OCI-LY3 (cell line): Measurements from ENCODE around the gene GLTP.

Experiments
- H2AFZ ChIP-seq: fragments of 200-600, 300-600 bp; shearing (Covaris generic); 2 replicates; pipeline ENCODE4 v1.6.0; 2014; ENCODE audit warnings: antibody characterized with exemption, low read depth, low read length
- H3K27ac ChIP-seq: fragments of 200-600, 300-600 bp; sonication (generic); 2 replicates; pipeline ENCODE4 v1.5.1; 2014; ENCODE audit warnings: mild to moderate bottlenecking, low read length, moderate library complexity, mixed read lengths
- H3K27me3 ChIP-seq: fragments of 200-600, 300-600 bp; sonication (generic); 2 replicates; pipeline ENCODE4 v1.6.1; 2014; ENCODE audit warnings: low read depth, low read length, mixed read lengths
- H3K36me3 ChIP-seq: fragments of 200-600, 300-600 bp; sonication (generic); replicated peaks from 2 replicates; pipeline ENCODE3; 2014; ENCODE audit warnings: low read depth, low read length, mixed read lengths
- H3K4me1 ChIP-seq: fragments of 300-600, 200-600 bp; sonication (generic); 2 replicates; pipeline ENCODE4 v1.6.1; 2014; ENCODE audit warnings: low read length, mixed read lengths
- H3K4me2 ChIP-seq: fragments of 200-600, 300-600 bp; sonication (generic); 2 replicates; pipeline ENCODE4 v1.6.1; 2014; ENCODE audit warnings: low read length, mixed read lengths
- H3K4me3 ChIP-seq: fragments of 300-600, 200-600 bp; sonication (generic); 2 replicates; pipeline ENCODE4 v1.5.1; 2014; ENCODE audit warnings: antibody characterized with exemption, mild to moderate bottlenecking, low read length, moderate library complexity
- H3K79me2 ChIP-seq: fragments of 300-600, 200-600 bp; shearing (Covaris generic); 2 replicates; pipeline ENCODE4 v1.6.1; 2014; ENCODE audit warnings: mild to moderate bottlenecking, low read length, mixed read lengths
- H3K9ac ChIP-seq: fragments of 300-600, 200-600 bp; shearing (Covaris generic); 2 replicates; pipeline ENCODE4 v1.6.0; 2014; ENCODE audit warnings: mild to moderate bottlenecking, low read length, moderate library complexity
- H3K9me3 ChIP-seq: fragments of 200-600, 300-600 bp; shearing (Covaris generic); 2 replicates; pipeline ENCODE4 v1.6.1; 2014; ENCODE audit warnings: low read length, mixed read lengths; ENCODE audit not compliant: insufficient read depth
- H4K20me1 ChIP-seq: fragments of 200-600, 300-600 bp; sonication (generic); 2 replicates; pipeline ENCODE4 v1.6.1; 2016; ENCODE audit warnings: low read length, mixed read lengths; ENCODE audit not compliant: insufficient read depth
- EZH2phosphoT487 ChIP-seq: fragments of 200-600 bp; shearing (Covaris generic); IDR thresholded peaks from 2 replicates; pipeline ENCODE4 v1.6.1; 2018; ENCODE audit warnings: antibody characterized with exemption, mixed run types, low read depth
- TF ChIP-seq, protein P1 (sequence below): fragments of 200-600, 300-600 bp; sonication (generic); IDR thresholded peaks from 2 replicates; pipeline ENCODE4 v1.5.1; 2014; ENCODE audit warnings: antibody characterized with exemption, low read length, low read depth

Gene GLTP

DNA sequence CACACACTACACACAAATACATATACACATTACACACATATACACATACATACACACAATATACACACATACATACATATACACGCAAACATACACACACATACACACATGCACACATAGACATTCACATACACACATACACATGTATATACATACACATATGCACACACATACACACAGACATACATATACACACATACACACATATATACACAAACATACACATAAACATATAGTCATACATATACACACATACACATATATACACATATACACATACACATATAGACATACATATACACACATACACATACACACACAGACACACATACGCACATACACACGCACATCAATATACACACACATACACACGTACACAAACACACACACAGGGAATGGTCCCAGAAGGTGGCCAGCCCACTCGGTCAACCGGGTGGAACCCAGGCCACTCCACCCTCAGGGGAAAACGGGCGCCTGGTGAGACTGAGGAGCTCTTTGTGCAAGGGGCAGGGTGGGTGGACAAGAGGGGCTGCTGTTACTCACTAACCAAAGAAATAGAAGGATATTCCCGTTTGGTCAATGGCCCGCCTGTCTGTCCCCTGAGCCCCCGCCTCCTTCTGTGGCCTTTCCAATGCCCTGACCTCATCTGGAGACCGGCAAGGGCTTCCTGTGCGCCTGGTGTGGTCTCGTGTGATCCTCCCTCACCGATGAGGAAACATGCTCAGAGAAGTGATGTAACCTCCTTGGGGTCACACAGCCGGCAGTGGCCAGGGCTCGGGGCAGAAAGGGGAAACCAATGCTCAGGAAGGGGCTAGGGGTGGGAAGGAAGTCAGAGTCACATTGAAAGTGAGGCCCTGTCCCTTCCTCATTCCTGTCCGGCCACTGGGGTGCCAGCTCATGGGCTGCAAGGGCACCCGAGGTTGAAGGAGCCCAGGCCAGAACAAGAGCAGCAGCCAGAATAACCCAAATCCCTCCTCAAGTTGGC lies 52.5 kb downstream of the GLTP start:
- Histone ChIP-seq H3K4me2 (no peak overlapping the region), H2AFZ (no peak overlapping the region), H3K27ac (no peak overlapping the region), H3K9ac (no peak overlapping the region), H4K20me1 (no peaks in the 10 kb centered on the region), H3K36me3 (no peaks in the 10 kb centered on the region), H3K4me3 (no peak overlapping the region), H3K4me1 (no peaks in the 10 kb centered on the region), H3K79me2 (no peaks in the 10 kb centered on the region), H3K9me3 (no peaks in the 10 kb centered on the region), H3K27me3 (peaks cover 31% of the 10 kb centered on the region)
- no peak for TF ChIP-seq EZH2phosphoT487
- TF ChIP-seq, protein P1, sequence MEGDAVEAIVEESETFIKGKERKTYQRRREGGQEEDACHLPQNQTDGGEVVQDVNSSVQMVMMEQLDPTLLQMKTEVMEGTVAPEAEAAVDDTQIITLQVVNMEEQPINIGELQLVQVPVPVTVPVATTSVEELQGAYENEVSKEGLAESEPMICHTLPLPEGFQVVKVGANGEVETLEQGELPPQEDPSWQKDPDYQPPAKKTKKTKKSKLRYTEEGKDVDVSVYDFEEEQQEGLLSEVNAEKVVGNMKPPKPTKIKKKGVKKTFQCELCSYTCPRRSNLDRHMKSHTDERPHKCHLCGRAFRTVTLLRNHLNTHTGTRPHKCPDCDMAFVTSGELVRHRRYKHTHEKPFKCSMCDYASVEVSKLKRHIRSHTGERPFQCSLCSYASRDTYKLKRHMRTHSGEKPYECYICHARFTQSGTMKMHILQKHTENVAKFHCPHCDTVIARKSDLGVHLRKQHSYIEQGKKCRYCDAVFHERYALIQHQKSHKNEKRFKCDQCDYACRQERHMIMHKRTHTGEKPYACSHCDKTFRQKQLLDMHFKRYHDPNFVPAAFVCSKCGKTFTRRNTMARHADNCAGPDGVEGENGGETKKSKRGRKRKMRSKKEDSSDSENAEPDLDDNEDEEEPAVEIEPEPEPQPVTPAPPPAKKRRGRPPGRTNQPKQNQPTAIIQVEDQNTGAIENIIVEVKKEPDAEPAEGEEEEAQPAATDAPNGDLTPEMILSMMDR: no peak

DNA sequence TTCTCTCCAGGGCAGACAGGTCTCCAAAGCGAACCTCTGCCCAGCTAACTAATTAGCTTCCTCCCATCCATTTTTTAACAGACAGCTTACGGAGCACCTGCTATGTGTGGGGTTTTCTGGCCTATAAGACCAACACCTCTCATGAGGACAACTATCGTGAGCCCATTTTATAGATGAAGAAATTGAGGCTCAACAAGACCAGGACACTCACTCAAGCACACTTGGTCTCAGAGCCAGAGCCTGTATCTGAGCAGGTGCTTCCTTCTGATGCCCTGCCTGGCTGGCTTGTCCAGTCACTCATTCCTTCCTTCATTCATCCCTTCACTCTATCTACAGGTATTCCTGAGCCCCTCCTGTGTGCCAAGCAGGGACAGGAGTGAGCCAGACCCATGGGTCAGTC lies 53.3 kb downstream of the GLTP start:
- H3K9ac ChIP-seq: no peak overlapping the region
- H3K4me1 ChIP-seq: no peaks in the 10 kb centered on the region
- no peak overlapping the region for H3K4me3 ChIP-seq
- H2AFZ ChIP-seq: no peak overlapping the region
- H3K4me2 ChIP-seq: no peak overlapping the region
- peaks cover 31% of the 10 kb centered on the region for H3K27me3 ChIP-seq
- no peaks in the 10 kb centered on the region for H3K9me3 ChIP-seq
- no peak overlapping the region for H3K27ac ChIP-seq
- H3K36me3 ChIP-seq: no peaks in the 10 kb centered on the region
- TF ChIP-seq EZH2phosphoT487: no peak
- TF ChIP-seq, protein P1: no peak
- H4K20me1 ChIP-seq: no peaks in the 10 kb centered on the region
- no peaks in the 10 kb centered on the region for H3K79me2 ChIP-seq

DNA sequence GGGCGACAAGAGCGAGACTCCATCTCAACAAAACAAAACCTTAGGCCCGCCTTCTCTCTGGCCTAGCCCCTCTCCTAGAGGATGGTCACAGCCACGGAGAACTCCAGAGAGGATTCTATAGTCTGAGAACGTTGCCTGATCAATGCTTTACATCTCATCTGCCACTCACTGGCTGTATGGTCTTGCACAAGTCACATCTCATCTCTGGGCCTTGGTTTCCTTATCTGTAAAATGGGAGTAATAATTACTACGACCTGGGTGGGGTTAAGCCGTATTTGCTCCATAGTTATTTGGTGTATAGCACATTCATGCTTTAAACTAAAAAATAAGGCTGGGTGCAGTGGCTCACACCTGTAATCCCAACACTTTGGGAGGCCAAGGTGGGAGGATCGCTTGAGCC lies 55.6 kb downstream of the GLTP start:
- H3K27ac ChIP-seq: no peak overlapping the region
- H3K9me3 ChIP-seq: no peaks in the 10 kb centered on the region
- peaks cover 29% of the 10 kb centered on the region for H3K27me3 ChIP-seq
- H3K36me3 ChIP-seq: no peaks in the 10 kb centered on the region
- no peak for TF ChIP-seq EZH2phosphoT487
- TF ChIP-seq, protein P1: no peak
- H3K79me2 ChIP-seq: no peaks in the 10 kb centered on the region
- H3K4me3 ChIP-seq: no peak overlapping the region
- H3K4me1 ChIP-seq: no peaks in the 10 kb centered on the region
- H4K20me1 ChIP-seq: no peaks in the 10 kb centered on the region
- H3K4me2 ChIP-seq: no peak overlapping the region
- no peak overlapping the region for H3K9ac ChIP-seq
- H2AFZ ChIP-seq: no peak overlapping the region

DNA sequence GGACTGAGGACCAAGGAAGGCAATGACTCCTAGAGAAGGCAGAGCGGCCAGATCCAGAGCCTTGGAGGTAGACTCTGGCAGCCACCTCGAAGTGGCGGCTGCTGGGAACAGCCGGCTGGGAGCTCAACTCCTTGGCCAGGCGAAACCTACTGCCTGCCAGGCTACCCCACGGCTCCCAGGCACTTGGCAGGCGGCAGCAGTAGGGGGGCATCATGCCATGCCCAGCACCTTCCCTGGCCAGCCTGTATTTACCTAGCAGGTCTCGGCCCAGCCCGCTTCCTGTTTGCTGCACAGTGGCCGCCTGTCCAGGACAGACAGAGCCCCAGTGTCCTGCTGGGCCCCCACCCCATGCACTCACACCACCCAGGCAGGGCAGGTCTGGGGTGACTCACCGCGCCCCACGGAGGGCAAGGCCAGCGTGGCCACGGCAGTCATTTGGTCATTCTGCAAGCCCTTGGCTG lies 57.4 kb downstream of the GLTP start:
- H3K36me3 ChIP-seq: no peaks in the 10 kb centered on the region
- no peaks in the 10 kb centered on the region for H3K79me2 ChIP-seq
- H3K9ac ChIP-seq: no peak overlapping the region
- H4K20me1 ChIP-seq: no peaks in the 10 kb centered on the region
- peaks cover 36% of the 10 kb centered on the region for H3K27me3 ChIP-seq
- no peaks in the 10 kb centered on the region for H3K9me3 ChIP-seq
- H3K27ac ChIP-seq: no peak overlapping the region
- H3K4me1 ChIP-seq: no peaks in the 10 kb centered on the region
- no peak overlapping the region for H3K4me3 ChIP-seq
- H2AFZ ChIP-seq: no peak overlapping the region
- TF ChIP-seq, protein P1: no peak
- no peak overlapping the region for H3K4me2 ChIP-seq
